Activated CD8-positive, alpha-beta memory T cell treated with anti-CD3 and anti-CD28 coated beads, Interleukin-2, amount 50 U/mL, for 24 hours (primary cell): ENCODE results near the gene GAB2.
"Not testable (repeated sequence)": the region's sequence is repeated elsewhere in the genome, so short reads cannot be mapped to it uniquely, and the experiment has no call there.

Source experiments
- DNase-seq: peaks from one replicate; pipeline ENCODE4 v3.0.0-alpha.2; 2020; ENCODE audit errors: extremely low read depth

GAB2 gene

GRCh38 chr11:78313181-78313795, 104.3 kb downstream of the GAB2 start:
- no peak for DNase-seq

- no peak for DNase-seq
Observed at GRCh38 chr11:78312712-78313111, 104.9 kb downstream of the GAB2 start.

- no peak for DNase-seq
Observed at GRCh38 chr11:78311702-78312371, 105.8 kb downstream of the GAB2 start.

- DNase-seq: no peak
Observed at GRCh38 chr11:78310500-78310909, 107.1 kb downstream of the GAB2 start.

- no peak for DNase-seq
Observed at GRCh38 chr11:78304201-78304600, 113.4 kb downstream of the GAB2 start.

- no peak for DNase-seq
Observed at GRCh38 chr11:78300108-78300839, 117.3 kb downstream of the GAB2 start.

GRCh38 chr11:78299000-78299710, 118.5 kb downstream of the GAB2 start:
- no peak for DNase-seq

- no peak for DNase-seq
Observed at GRCh38 chr11:78298291-78298771, 119.3 kb downstream of the GAB2 start.

- DNase-seq: no peak
Observed at GRCh38 chr11:78295991-78296930, 121.4 kb downstream of the GAB2 start.

GRCh38 chr11:78295347-78295746, 122.3 kb downstream of the GAB2 start:
- no peak for DNase-seq

- DNase-seq: not testable (repeated sequence)
Observed at GRCh38 chr11:78294100-78294499, 123.5 kb downstream of the GAB2 start.

- no peak for DNase-seq
Observed at GRCh38 chr11:78293536-78293935, 124.1 kb downstream of the GAB2 start.

- DNase-seq: no peak
Observed at GRCh38 chr11:78292109-78292803, 125.4 kb downstream of the GAB2 start.

- DNase-seq: no peak
Observed at GRCh38 chr11:78291503-78292108, 126.0 kb downstream of the GAB2 start.

- DNase-seq: no peak
Observed at GRCh38 chr11:78290293-78291176, 127.1 kb downstream of the GAB2 start.

GRCh38 chr11:78289552-78290292, 127.9 kb downstream of the GAB2 start:
- no peak for DNase-seq

- no peak for DNase-seq
Observed at GRCh38 chr11:78284260-78284659, 133.4 kb downstream of the GAB2 start.

GRCh38 chr11:78282821-78283220, 134.8 kb downstream of the GAB2 start:
- no peak for DNase-seq
